Measurements from ENCODE around the gene PAK6. TPM values are rescaled to one million over a fixed set of nuclear protein-coding genes. Genes with fewer than 3 reads are reported as not detected.
A peak's percentile ranks its signal among the peaks of the same experiment; 100 is the strongest.

Gene PAK6
- polyA plus RNA-seq, 3 donors, result 6.8 to 8.0 (median 7.7) TPM

GRCh38 chr15:40307421-40308211 is 68.8 kb downstream of the PAK6 start, which contains the start of gene PLCB2:
Gene PLCB2 (minus strand): TSS chr15:40307935. CDS start chr15:40307672, 263 bp downstream.
- no peak for DNase-seq

GRCh38 chr15:40309344-40309862 is 70.5 kb downstream of the PAK6 start:
- no peak for DNase-seq

GRCh38 chr15:40310001-40310959 is 71.4 kb downstream of the PAK6 start:
- DNase-seq, result peak; percentile 38

DNA sequence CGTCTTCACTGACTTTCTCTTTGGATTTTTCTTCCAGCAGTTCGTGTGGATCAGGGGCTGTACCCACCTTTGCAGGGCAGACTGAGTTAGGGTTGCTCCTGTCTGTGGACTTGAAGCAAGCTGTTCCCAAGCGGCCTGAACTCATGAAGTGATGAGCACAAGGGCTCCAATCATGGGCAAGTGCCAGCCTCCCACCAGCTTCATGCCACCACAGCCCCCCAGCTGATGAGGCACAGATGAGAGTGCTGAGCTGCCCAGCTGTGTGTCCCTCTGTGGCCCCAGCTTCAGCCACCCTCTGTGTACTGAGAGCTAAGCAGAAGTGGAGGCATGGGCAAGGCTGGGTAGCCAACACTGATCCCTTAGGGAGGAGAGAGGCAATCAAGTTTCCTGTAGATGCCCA is 72.1 kb downstream of the PAK6 start:
- DNase-seq, result no peak

- no peak for DNase-seq
These were observed 73.7 kb downstream of the PAK6 start for GRCh38 chr15:40312370-40313158.

GRCh38 chr15:40313531-40314398 is 74.9 kb downstream of the PAK6 start:
- peak; percentile 28 for DNase-seq

- DNase-seq, result no peak
These were observed 75.9 kb downstream of the PAK6 start for GRCh38 chr15:40314723-40315276.

GRCh38 chr15:40316931-40317330 is 78.1 kb downstream of the PAK6 start:
- DNase-seq, result no peak

GRCh38 chr15:40317580-40317979 is 78.7 kb downstream of the PAK6 start:
- DNase-seq, result no peak

DNA sequence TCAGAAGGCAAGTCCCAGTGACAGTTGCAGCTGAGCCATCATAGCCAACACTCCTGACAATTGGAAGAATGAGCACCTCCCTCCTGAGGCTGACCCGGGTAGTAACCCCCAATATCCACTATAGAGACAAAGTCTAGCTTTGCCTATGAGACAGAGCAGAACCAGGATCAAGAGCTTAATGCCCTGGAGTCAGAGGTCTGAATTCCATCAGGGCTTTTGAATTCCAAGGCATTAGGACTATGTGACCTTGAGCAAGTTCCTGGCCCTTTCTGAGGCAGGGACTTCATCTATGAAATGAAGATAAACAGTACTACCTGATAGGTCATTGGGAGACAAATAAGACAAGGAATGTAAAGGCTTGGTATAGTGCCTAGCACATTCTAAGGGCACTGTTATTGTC is 81.5 kb downstream of the PAK6 start:
- DNase-seq, result no peak

DNA sequence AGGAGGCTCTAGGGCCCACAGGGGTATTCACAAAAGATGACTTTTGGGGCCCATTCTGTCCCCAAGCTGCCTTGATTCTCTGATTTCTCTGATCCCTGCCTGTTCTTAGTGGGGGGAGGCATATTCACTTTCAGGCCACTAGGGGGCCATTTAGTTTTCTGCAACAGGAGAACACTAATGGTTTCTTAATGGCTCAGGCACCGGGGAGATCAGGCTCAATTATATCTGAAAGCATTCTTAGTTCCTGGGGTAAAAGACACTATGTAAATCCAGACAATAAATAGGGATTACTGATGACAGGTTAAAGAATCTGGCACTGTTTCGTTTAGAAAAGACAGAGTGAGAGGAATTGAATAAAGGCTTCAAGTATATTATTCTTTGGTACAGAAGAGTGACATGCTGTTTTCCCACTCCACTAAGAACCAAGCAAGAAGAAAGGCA is 82.1 kb downstream of the PAK6 start:
- no peak for DNase-seq

DNA sequence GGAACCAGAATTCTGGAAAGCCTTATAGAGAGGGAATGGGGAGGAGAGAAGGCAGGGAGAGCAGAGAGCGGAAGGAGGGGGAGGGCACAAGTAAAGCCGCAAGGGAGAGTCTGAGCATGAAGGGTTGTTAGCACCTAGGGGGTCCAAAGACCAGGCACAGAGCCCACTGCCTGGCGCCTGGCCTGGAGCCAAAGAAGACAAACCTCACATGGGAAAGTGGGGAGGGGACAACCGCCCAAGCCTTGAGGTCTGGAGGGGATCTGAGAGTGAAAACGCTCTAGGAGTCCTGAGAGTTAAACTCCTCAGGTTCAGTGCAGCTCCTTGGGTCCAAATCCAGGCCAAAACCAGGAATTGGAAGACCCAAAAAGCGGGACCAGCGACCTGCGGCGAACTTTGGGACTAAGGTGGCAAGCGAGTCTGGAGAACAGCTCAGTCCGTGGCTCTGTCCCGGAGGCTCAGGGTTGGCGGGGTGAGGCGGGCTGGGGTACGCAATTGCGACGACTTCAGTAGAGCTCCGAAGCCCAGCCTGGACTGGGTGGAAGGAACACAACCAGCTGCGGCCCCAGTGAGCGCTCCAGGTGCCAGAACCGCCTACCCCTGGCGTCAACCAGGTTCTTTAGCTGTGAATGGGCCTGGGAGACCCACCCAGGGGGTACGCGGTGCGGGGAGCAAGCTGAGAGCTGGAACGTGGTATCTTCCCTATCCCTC is 83.8 kb downstream of the PAK6 start:
- no peak for DNase-seq

DNA sequence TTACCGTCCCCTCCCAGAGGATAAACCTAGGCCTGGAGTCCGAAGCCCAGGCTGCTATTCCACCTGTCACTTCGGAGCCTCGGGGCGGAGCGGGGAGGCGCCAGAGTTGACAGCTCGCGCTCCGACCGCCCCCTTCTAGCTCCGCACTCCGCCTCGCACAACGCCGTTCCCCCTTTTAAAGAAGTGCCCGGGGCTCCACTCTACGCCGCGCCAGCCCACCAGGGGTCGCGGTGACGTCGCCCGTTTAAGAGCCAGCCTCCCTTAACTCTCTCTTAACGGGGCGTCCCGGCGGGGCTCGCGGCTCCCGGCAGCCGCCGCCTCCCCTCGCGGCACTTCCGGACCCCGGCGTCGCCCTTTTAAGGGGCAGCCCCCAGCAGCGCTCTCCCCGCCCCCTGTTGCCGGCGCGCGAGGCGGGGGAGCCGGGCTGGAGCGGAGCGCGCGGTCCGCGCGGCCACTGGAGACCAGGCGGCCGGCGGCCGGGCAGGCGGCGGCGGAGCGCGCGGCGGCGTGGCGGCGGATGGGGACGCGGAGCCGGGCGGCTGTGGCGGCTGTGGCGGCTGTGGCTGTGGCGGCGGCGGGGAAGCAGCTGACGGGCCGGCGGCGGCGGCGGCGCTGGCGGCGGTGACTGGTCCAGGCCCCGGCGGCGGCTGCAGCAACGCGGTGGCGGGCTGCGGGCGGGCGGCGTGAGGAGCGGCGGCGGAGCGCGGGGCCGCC is 84.5 kb downstream of the PAK6 start, which contains the start of gene INAFM2:
TSS of gene INAFM2 (plus strand) at position 454 of the 714 bp plus-strand sequence. CDS start 364 bp downstream, outside the sequence.
- DNase-seq, result peak; percentile 96

DNA sequence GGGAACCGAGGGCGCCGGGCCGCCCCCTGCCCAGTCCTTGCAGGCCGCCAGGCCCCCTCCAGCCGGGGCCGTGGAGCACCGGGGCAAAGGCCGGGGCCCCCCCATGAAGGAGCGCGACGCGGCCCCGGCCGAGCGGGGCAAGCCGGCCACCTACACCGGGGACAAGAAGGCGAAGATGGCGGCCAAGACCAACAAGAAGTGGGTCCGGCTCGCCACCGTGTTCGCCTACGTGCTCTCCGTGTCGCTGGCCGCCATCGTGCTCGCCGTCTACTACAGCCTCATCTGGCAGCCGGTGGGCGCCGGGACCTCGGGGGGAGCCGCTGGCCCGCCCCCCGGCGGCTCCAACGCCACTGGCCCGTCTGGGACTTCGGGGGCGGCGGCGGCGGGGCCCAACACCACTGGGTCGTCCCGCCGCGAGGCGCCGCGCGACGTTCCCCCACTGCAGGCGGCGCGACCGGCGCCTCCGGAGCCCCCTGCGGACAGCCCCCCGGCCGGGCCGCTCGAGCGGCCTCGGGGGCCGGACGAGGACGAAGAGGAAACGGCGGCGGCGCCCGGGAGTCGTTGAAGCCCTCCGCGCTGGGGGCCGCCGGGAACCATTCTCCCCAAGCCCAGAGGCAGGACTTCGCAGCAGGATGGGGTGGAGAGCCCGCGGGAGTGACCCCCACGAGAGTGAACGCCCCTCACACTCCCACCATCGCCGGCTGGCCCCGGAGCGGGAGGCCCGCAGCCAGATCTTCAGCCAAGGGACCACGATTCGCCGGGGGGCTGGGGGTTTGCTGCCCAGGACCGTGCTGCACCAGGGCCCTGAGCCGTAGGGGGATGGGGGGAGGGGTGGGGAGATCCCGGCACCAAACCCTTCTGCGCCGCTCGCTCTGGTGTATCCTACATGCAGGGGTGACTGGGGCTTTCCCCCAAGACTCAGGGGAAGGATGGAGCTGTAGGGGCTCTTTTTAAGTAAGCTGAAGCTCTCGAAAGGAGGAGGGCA is 85.4 kb downstream of the PAK6 start:
- DNase-seq, result no peak

DNA sequence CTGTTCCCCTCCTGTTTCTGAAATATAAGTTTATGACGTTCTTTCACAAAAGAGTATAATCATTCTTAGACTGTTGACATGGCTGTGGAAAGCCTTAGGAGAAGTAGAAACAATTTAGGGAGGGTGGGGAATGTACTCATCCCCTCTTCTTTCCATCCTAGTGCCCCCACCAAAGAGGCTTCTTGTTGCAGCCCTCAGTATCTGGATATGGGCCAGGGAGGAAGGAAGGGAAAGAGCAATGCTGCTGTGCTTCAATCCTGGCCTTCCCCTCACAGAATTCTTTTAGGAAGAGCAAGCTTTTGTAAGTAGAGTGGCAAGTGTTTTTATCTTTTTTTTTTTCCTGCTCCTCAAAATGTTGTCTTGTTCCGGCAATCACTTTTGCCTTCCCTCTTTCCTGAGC is 86.3 kb downstream of the PAK6 start:
- DNase-seq, result no peak

DNA sequence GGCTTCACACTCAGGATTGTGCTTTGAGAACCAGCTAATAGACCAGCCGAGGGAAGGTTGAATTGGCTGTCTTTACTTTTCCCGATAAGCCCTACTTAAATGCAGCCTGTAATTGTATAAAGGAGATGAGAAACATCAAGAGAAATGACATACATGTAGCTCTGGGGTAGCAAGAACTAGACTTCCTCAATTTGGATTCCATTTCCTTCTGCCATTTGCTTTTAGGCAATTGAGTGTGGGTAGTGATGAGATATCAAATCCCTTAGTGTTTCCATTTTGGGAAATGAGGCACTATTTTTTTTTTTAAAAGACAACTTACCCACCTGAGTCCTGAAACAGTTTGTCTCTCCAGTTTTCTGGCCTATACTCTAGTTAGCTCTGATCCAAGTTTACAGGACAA is 86.8 kb downstream of the PAK6 start:
- no peak for DNase-seq
